HG02840 (cell line): ENCODE measurements around the gene DAP.
"Not testable (repeated sequence)": the region's sequence is repeated elsewhere in the genome, so short reads cannot be mapped to it uniquely, and the experiment has no call there.

ENCODE experiments used
- ATAC-seq: cut with Tn5 transposase; IDR thresholded peaks from one replicate; pipeline ENCODE4 v1.9.1; 2021; ENCODE audit warnings: mild to moderate bottlenecking, moderate library complexity, moderate number of reproducible peaks; ENCODE audit not compliant: unreplicated experiment, low FRiP score

The DAP gene

GRCh38 chr5:10660135-10660534 lies 100.9 kb downstream of the DAP start:
- ATAC-seq, result no peak

- no peak for ATAC-seq
Observed at GRCh38 chr5:10658265-10658664, 102.8 kb downstream of the DAP start.

- ATAC-seq, result no peak
Observed at GRCh38 chr5:10655972-10656830, 104.8 kb downstream of the DAP start.

- no peak for ATAC-seq
Observed at GRCh38 chr5:10655161-10655971, 105.7 kb downstream of the DAP start.

- ATAC-seq, result no peak
Observed at GRCh38 chr5:10654566-10654965, 106.5 kb downstream of the DAP start.

GRCh38 chr5:10653751-10654400 lies 107.2 kb downstream of the DAP start:
- ATAC-seq, result no peak

GRCh38 chr5:10653043-10653442 lies 108.0 kb downstream of the DAP start:
- no peak for ATAC-seq

GRCh38 chr5:10652606-10653005 lies 108.4 kb downstream of the DAP start:
- ATAC-seq, result no peak

- no peak for ATAC-seq
Observed at GRCh38 chr5:10652151-10652550, 108.9 kb downstream of the DAP start.

- ATAC-seq, result no peak
Observed at GRCh38 chr5:10649666-10650380, 111.2 kb downstream of the DAP start.

GRCh38 chr5:10648806-10649665 lies 112.0 kb downstream of the DAP start:
- ATAC-seq, result no peak

- ATAC-seq, result no peak
Observed at GRCh38 chr5:10647640-10648039, 113.4 kb downstream of the DAP start.

GRCh38 chr5:10645671-10646070 lies 115.4 kb downstream of the DAP start:
- no peak for ATAC-seq

- ATAC-seq, result no peak
Observed at GRCh38 chr5:10645146-10645545, 115.9 kb downstream of the DAP start.

- no peak for ATAC-seq
Observed at GRCh38 chr5:10644192-10644591, 116.8 kb downstream of the DAP start.

- no peak for ATAC-seq
Observed at GRCh38 chr5:10642367-10642766, 118.7 kb downstream of the DAP start.

- ATAC-seq, result no peak
Observed at GRCh38 chr5:10639846-10640368, 121.1 kb downstream of the DAP start.

- ATAC-seq, result not testable (repeated sequence)
Observed at GRCh38 chr5:10638723-10639122, 122.3 kb downstream of the DAP start.

- no peak for ATAC-seq
Observed at GRCh38 chr5:10637944-10638343, 123.1 kb downstream of the DAP start.
